SK-N-SH treated with all-trans-retinoic acid at 6 μM for 48 hours (cell line): Measurements from ENCODE around the gene ZNF681.

Experiments used
- RARB ChIP-seq: fragments of 250-450 bp; sonication (Bioruptor Pico); IDR thresholded peaks from 2 replicates; pipeline ENCODE4 v1.8.0; 2021; ENCODE audit warnings: mild to moderate bottlenecking, moderate library complexity
- ZC3H10 ChIP-seq: fragments of 250-450 bp; sonication (Bioruptor Pico); IDR thresholded peaks from 2 replicates; pipeline ENCODE4 v1.5.1; 2021; ENCODE audit warnings: mild to moderate bottlenecking, moderate library complexity
- ZFP3 ChIP-seq: fragments of 250-450 bp; sonication (Bioruptor Pico); IDR thresholded peaks from 2 replicates; pipeline ENCODE4 v1.5.0; 2020; ENCODE audit warnings: mild to moderate bottlenecking, moderate library complexity
- ZNF70 ChIP-seq: fragments of 450-650 bp; formaldehyde crosslinking; IDR thresholded peaks from 2 replicates; pipeline ENCODE4 v1.5.0; 2020; ENCODE audit warnings: mild to moderate bottlenecking, moderate library complexity
- TF ChIP-seq, protein P1 (sequence below): fragments of 250-450 bp; sonication (Bioruptor Pico); IDR thresholded peaks from 2 replicates; pipeline ENCODE4 v1.5.1; 2021; ENCODE audit warnings: mild to moderate bottlenecking, moderate library complexity
- TF ChIP-seq, protein P2 (sequence below): fragments of 250-450 bp; sonication (Bioruptor Pico); IDR thresholded peaks from 2 replicates; pipeline ENCODE4 v1.8.0; 2020; ENCODE audit warnings: mild to moderate bottlenecking, moderate library complexity, borderline replicate concordance
- TF ChIP-seq, protein P3 (sequence below): fragments of 250-450 bp; sonication (Bioruptor Pico); IDR thresholded peaks from 2 replicates; pipeline ENCODE4 v1.8.0; 2021; ENCODE audit warnings: low read depth, mild to moderate bottlenecking, moderate library complexity, borderline replicate concordance

DNA sequence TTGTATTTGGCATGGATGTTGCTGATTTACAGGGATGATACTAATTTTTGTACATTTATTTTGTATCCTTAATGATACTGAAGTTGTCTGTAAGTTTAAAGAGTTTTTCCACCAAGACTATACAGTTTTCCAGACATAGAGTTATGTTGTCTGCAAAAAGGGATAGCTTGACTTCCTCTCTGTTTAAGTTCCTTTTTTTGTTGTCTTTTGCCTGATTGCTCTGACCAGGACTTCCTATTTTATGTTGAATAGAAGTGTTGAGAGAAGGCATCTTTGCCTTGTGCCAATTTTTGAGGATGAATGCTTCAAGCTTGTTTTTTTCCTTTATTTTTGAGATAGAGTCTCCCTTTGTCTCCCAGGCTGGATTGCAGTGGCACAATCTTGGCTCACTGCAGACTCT is 36.8 kb upstream of the ZNF681 start:
- TF ChIP-seq ZNF70 (CRISPR knock-in tag) (no peak), RARB (CRISPR knock-in tag) (no peak), ZFP3 (CRISPR knock-in tag) (no peak), ZC3H10 (CRISPR knock-in tag) (no peak)
- TF ChIP-seq, protein P1, sequence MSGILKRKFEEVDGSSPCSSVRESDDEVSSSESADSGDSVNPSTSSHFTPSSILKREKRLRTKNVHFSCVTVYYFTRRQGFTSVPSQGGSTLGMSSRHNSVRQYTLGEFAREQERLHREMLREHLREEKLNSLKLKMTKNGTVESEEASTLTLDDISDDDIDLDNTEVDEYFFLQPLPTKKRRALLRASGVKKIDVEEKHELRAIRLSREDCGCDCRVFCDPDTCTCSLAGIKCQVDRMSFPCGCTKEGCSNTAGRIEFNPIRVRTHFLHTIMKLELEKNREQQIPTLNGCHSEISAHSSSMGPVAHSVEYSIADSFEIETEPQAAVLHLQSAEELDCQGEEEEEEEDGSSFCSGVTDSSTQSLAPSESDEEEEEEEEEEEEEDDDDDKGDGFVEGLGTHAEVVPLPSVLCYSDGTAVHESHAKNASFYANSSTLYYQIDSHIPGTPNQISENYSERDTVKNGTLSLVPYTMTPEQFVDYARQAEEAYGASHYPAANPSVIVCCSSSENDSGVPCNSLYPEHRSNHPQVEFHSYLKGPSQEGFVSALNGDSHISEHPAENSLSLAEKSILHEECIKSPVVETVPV (CRISPR knock-in tag): no peak
- TF ChIP-seq, protein P2, sequence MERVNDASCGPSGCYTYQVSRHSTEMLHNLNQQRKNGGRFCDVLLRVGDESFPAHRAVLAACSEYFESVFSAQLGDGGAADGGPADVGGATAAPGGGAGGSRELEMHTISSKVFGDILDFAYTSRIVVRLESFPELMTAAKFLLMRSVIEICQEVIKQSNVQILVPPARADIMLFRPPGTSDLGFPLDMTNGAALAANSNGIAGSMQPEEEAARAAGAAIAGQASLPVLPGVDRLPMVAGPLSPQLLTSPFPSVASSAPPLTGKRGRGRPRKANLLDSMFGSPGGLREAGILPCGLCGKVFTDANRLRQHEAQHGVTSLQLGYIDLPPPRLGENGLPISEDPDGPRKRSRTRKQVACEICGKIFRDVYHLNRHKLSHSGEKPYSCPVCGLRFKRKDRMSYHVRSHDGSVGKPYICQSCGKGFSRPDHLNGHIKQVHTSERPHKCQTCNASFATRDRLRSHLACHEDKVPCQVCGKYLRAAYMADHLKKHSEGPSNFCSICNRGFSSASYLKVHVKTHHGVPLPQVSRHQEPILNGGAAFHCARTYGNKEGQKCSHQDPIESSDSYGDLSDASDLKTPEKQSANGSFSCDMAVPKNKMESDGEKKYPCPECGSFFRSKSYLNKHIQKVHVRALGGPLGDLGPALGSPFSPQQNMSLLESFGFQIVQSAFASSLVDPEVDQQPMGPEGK: no peak
- TF ChIP-seq, protein P3, sequence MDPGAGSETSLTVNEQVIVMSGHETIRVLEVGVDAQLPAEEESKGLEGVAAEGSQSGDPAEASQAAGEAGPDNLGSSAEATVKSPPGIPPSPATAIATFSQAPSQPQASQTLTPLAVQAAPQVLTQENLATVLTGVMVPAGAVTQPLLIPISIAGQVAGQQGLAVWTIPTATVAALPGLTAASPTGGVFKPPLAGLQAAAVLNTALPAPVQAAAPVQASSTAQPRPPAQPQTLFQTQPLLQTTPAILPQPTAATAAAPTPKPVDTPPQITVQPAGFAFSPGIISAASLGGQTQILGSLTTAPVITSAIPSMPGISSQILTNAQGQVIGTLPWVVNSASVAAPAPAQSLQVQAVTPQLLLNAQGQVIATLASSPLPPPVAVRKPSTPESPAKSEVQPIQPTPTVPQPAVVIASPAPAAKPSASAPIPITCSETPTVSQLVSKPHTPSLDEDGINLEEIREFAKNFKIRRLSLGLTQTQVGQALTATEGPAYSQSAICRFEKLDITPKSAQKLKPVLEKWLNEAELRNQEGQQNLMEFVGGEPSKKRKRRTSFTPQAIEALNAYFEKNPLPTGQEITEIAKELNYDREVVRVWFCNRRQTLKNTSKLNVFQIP: no peak
